ENCODE results near the gene NIM1K.
A peak's percentile ranks its signal among the peaks of the same experiment; 100 is the strongest.
"Not testable (repeated sequence)": the region's sequence is repeated elsewhere in the genome, so short reads cannot be mapped to it uniquely, and the experiment has no call there.

NIM1K gene

DNA sequence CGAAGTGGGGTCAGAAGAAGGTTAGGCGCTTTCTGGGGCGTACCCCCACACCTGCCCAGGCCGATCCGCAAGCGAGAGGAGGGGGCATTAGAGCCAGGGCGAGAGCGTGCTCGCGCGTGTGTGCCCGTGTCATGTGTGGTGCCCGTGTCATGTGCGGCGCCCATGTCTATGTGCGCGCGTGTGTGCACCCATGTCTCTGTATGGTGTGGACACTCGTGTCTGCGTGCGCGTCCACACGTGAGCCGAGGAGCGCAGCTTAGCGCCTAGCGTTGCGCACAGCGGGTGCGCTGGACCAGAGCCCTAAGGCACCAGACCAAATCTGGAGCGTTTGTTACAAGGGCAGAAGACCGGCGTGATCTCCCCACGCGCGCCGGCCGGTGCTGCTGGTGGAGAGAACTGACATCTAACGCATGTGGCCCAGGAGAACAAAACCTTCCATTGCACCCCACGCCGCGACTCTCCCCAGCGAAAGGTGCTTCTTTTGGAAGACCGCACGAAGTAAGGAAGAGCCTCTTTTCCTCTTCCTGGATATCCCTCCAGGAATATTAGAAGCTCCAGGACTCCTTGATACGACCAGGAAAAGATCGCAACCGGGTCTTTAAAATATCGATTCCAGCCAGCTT lies 644 bp downstream of the NIM1K start:
- peak; percentile 50 for DNase-seq

DNA sequence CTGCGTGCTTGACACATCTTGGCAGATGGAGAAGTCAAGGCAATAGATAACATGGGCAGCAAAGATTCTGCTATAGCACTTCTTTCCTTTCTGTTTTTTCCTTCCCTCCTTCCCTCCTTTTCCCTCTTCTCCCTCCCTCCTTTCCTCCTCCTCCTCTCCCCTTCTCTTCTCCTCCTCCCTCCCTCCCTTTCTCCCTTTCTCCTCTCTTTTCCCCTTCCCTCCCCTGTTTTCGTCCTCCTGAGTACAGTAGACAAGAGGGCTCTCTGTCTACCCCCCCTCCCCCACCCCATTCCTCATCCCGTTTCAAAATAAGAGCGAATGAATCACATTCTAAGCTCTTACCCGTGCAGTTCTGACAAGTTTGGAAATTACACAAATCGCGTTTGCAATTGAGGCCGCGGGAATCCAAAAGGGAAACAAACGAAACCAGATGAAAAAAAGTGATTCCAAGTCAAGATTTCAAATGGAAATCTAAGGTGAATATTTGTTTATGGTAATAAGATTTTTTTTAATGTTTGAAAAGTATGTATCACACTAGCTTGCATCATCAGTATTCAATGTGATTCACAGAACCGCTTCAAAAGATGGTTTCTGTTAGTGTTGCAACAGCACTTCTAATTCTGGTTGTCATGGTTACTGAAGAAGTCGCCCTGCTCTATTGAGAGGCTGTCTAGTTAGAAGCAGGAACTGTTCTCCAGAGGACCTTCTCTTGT lies 1.3 kb downstream of the NIM1K start:
- DNase-seq, result peak; percentile 90

DNA sequence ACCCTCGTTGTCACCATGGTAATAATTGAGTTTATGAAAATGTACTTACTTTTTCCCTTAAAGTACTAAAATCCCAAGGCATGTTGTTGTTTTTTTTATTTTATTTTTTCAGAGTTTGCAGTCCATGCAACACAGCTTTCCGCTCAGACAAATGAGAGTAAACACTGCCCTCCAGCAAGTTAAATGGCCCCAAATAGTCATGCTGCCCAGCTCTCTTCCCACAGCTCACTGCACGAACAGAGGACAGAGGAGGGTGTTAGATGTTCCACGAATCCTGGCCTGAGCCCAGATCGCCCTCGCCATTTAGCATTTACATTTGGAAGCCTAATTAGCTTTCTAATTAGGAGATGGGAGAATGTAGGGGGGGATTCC lies 1.9 kb downstream of the NIM1K start:
- no peak for DNase-seq

DNA sequence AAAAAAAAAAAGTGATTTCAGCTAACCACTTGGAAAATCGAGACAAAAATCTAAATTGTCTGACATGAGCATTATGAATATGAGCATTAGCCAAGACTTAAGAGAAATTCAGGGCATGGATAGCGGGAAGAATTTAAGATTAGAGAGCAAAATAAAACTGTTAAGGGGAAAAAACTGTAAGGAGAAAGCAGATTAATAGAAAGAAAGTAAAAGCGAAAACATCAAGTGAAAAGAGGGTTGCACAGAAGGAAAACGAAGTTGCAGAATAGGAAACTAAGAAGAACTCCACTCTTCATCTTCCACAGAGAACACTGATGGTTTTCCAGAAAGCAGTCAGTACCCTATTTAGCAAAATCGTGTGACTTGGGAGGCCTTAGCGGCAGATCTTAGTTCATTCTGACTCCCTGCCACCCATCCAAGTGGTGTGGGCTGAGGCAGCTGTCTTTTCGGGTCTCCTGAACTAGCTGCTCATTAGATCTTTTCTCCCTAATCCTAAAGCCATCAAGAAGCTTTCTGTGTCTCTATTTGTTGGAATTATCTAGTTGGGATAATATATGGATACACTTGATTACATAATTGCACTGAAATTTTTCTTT lies 3.7 kb downstream of the NIM1K start:
- no peak for DNase-seq

DNA sequence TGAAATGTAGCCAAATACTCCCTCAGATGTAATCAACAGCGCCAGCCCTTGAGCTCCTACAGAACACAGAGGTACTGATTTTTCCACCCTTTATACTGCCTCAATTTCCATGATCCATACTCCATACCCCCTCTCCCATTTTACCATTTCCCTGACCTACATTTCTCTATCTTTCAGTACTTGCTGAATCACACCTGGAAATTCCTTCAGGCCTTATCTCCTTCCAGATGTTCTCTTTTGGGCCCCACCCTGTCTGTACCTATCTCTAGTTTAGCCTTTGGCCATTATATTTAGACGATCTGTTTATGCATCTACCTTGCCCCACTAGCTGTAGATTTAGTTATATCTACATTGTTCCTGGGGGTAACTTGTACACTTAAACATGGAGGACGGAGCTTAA lies 5.5 kb downstream of the NIM1K start:
- DNase-seq, result no peak

DNA sequence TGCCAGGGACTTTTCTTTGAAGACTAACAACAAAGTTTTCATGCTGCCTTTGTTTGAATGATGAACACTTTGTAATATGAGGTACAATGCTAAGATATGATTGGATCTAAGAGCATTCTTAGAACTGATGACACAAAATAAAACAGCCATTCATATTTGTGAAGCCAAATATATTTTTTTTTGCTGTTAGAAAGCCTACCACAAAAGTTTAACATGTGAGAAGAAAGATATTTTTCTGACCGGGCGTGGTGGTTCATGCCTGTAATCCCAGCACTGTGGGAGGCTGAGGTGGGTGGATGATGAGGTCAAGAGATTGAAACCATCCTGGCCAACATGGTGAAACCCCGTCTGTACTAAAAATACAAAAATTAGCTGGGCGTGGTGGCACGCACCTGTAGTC lies 9.4 kb downstream of the NIM1K start:
- DNase-seq, result not testable (repeated sequence)

DNA sequence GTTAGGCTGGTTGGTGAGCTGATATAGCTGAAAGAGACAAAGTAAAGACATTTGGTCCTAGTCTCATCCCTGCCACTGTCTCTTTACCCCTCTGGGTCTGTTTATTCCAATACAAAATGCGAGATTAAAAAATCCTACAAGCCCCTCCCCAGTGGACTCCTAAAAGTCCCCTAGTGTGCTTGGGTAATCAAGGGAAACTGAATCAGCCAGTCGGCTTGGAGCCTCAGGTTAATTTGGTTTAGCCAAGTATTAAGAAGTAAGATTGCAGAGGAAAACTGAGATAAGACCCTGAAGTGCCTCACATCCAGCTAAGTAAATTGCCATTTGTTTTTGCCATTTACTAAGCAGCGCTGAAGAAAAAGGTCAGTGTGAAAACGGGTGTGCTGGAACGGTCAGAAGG lies 10.4 kb downstream of the NIM1K start:
- no peak for DNase-seq

DNA sequence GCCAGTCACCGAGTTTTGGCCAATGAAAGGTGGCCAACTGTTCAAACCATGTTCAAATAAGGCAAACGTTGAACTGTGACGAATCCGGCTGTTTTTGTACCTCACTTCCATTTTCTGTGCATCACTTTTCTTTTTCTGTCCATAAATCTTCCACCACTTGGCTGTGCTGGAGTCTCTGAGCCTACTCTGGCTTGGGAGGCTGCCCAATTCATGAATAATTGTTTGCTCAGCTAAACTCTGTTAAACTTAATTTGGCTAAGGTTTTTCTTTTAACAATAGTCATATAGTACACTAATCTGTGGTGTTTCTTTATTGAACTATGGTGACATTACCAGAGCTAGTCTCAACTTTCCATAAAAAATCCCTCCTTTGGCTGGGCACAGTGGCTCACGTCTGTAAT lies 11.3 kb downstream of the NIM1K start:
- DNase-seq, result no peak

DNA sequence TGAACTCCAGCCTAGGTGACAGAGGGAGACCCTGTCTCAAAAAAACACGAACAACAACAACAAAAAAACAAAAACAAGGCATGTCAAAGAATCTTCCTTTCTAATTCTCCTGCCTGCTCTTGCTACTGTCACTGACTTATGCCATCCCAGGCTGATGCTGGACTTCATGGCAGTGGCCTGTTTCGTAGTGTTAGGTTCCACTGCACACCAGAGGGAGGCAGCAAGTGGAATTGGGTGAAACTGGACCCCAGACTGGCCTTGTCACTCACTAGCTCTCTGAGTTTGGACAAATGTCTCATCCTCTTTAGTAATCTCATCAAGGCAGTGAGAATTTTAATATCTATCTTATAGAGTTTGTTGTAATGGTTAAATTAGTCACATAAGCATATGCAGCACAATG lies 12.9 kb downstream of the NIM1K start:
- DNase-seq, result no peak

DNA sequence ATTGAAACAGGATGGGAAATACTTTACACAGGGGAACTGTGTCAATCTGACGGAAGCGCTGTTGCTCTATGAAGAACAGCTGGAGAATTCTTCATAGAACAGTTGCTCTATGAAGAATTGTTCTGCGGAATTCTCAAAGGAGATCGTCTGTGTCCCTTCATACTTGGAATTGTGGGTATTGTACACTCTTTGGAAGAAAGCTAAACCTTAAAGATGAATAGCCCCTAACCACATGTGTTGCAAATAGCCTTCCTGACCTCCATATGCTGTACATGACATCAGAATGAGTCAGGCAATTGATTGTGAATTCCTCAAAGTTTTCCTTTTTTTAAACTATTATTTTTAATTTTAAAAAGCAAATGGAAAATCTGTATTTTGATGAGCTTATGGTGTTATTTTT lies 15.6 kb downstream of the NIM1K start:
- DNase-seq, result peak; percentile 52

DNA sequence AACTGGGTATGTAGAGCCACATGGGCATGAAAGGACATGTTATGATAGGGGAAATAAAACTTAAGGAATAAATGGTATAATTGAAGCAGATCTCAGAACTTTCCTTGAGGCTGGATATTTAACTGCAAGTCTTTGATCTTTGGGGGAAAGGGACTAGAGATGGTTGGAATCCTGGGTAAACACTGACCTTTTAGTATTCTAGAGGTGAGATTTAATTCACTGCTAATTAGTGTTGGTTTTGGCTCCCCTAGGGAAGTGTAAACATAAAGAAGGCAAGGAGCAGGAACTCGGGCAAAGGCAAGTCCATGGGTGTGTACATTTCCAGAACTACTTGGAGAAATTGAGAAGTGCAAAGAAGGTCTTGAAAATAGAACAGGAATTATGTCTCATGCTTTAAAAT lies 16.6 kb downstream of the NIM1K start:
- no peak for DNase-seq

DNA sequence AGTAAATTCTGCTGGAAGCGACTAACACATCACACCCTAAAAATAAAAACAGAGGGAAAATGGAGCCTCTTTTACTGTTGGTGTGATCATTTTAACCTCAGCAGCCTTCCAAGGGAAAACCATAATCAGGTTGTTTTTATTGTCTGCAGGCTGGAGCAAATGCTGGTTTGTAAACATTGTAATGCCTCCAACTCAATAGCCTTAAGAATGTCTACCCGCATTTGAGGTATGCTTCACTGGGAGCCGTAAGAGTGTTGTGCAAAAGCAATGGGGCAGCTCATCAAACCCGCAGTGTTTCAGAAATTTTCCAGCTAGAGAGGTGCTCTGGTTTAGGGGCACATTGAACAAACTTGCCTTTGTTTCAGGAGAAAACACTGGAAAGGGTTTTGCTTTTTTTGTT lies 17.0 kb downstream of the NIM1K start:
- DNase-seq, result no peak

DNA sequence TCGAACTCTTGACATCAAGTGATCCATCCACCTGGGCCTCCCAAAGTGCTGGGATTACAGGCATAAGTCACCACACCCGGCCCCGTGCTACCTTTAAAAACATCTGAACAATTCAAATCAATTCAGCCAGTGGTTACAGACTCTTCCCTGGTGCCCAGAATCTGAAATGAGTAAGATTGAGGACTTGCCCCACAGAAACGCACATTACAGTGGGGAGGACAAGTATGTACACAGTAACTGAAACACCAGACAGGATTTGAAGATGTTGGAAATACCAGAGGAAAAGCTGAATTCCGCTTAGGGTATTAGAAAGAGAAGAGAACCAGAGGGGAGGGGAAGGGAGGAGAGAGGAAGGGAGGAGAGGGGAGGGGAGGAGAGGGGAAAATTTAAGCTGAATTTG lies 17.8 kb downstream of the NIM1K start:
- no peak for DNase-seq

DNA sequence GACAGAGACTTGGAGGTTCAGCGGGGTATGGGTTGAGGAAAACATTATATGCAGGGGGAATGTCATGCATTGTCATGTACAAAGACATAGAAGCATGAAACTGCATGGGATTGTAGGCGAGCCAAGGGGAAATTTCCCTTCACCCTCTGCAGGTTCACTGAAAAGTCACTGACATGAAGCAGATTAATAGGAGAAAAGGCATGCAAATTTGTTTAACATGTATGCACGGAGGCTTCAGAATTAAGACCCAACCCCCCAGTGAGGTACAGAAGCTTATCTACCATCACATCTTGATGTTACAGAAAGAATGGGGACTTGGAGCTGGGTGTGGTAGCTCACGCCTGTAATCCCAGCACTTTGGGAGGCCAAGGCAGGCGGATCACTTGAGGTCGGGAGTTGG lies 18.5 kb downstream of the NIM1K start:
- no peak for DNase-seq

DNA sequence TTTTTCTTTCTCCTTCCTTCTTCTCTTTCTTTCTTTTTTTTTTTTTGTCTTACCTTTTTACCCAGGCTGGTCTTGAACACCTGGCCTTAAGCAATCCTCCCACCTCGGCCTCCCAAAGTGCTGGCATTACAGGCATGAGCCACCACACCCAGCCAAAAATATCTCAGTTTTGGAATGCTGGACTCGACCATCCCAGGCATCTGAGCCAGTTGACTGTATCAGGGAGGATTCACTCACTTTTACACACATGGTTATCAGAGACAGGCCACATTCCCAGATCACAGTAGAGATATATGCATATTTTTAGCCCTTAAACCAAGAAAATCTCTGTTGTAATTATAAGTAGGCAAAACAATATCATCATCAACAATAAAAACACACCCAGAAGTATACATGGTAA lies 21.9 kb downstream of the NIM1K start:
- no peak for DNase-seq

DNA sequence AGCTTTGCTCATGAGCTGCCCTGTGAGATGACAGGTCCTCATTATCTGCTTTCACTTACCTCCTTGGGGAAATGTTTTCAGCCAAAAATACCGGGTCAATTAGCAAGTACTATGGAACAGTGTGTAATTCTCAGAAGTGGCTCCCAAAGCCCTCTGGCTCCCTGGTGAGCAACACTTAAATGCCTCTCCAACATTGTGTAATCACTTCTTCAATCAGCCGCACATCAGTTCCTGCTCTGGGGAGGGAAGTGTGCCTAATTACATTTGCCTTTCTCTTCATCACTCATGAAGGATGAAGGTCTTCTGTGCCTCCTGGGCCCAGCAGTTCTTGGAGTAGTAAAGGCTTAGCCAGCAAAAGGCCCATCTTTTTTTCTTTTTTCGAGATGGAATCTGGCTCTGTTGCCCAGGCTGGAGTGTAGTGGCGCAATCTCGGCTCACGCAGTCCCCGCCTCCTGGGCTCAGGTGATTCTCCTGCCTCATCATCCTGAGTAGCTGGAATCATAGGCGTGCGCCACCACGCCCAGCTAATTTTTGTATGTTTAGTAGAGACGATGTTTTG lies 23.1 kb downstream of the NIM1K start:
- DNase-seq, result peak; percentile 25

DNA sequence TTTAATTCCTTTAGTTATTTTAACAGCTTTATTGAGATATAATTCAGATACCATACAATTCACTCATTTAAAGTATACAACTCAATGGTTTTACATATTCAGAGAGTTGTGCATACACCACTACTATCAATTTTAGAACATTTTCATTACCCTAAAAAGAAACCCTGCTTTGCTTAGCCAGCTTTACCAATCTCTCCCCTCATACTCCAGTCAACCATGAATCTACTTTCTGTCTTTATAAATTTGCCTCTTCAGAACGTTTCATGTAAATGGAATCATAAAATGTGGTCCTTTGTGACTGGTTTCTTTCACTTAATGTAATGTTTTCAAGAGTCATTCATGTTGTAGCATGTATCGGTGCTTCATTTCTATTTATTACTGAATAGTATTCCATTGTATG lies 24.9 kb downstream of the NIM1K start:
- no peak for DNase-seq

DNA sequence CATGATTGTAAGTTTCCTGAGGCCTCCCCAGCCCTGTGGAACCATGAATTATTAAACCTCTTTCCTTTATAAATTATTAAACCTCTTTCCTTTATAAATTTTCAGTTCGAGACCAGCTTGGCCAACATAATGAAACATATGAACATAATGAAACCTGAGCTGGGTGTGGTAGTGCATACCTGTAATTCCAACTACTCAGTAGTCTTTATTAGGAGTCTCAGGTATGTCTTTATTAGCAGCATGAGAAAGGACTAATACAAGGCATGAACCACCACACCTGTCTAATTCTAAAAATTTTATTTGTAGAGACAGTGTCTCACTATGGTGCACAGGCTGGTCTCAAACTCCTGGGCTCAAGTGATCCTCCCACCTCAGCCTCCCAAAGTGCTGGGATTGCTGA lies 27.1 kb downstream of the NIM1K start:
- DNase-seq, result no peak

DNA sequence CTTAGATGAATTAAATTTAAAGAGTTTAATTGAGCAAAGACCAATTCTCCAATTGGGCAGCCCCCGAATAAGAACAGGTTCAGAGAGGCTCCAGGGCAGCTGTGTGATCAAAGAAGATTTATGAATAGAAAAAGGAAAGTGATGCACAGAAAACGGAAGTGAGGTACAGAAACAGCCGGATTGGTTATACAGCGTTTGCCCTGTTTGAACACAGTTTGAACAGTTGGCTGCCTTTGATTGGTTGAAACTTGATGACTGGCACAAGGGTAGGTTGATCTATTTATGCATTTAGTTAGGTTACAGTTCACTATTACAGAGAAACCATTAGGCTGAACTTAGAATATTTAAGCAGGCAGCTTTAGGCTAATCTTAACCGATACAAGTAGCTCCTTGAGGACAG lies 29.5 kb downstream of the NIM1K start:
- no peak for DNase-seq

DNA sequence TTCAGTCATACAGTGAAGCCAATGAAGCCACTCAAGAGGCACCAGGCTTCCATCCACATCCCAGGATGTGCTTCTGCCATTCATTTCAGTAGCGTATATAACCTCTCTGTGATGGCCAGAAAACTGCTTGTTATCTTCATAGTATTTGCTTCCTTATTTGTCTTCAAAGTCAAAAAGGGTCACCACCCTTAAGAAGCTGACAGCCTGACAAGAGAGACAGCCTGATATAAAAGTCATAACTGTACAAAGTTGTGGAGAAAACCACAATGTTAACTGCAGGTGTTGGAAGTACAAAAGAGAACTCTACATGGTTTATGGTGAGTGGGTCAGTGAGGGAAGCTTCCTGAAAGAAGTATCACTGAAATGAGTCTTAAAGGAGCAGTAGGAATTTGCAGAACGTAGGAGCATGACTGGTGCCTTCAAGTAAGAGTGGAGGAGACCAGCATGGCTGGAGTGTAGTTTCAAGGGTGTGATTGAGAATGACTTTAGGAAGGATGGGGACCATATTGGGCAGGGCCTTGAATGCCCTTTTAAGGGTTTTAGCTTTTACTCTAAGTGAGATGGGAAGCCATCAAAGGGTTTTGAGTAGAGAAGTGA lies 33.7 kb downstream of the NIM1K start:
- no peak for DNase-seq

DNA sequence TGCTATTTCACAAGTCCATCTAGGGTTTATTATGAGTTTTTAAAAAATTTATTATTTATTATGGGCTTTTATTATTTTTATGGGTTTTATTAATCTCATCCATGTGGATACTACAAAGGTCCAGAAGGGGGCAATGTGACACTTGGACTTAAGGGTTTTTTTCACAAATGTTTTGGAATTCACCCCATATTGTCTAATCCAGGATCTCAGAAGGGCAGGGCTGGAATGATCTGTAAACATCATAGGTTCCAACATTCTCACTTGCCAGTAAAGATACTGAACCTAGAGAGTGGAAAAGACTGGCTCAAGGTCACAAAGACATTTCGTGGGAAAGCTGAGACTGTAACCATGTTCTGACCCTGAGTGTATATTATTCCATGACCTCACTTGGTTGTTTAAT lies 35.6 kb downstream of the NIM1K start:
- DNase-seq, result peak; percentile 49

DNA sequence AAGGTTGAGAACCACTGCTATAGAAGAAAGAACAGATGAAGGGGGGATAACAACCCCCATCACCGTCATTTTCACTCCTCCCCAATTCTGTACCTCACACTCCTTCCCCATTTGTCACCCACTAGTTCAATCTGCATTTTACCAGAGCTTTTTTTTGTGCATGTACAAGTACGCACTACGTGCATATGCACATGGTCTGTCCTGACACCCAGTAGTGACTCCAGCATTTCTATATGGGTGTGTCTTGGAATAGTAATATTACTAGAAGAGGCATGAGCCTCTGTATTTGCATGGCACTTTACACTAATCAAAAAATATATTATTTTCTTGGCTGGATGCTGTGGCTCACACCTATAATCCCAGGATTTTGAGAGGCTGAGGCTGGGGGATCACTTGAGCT lies 38.7 kb downstream of the NIM1K start:
- DNase-seq, result no peak

DNA sequence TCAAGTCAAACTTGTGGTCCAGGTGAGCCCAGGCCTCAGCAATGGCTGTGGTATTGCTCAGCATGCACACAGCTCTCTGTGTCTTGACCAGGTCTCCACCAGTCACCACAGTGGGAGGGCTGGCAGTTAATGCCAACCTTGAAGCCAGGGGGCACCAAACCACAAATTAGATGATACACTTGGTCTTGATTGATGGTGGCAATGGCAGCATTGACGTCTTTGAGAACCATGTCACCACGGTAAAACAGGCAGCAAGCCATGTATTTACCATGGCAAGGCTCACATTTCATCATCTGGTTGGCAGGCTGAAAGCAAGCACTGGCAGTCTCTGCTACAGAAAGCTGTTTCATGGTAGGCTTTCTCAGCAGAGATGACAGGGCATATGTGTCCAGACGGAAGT lies 40.0 kb downstream of the NIM1K start:
- DNase-seq, result peak; percentile 15

Data from EL (cell line).